K562 (cell line): Measurements from ENCODE around the gene UNC45A. TPM values are rescaled to one million over a fixed set of nuclear protein-coding genes. Genes with fewer than 3 reads are reported as not detected.

Experiments used
- E2F4 ChIP-seq: sonication (generic); formaldehyde crosslinking; IDR thresholded peaks from 2 replicates; pipeline ENCODE4 v1.8.0; 2022; ENCODE audit warnings: mild to moderate bottlenecking, low read depth, missing genetic modification reagents
- ESRRB ChIP-seq: fragments of 250-450 bp; sonication (Bioruptor Pico); IDR thresholded peaks from 2 replicates; pipeline ENCODE4 v1.5.0; 2020; ENCODE audit warnings: mild to moderate bottlenecking, moderate library complexity, borderline replicate concordance
- FOXA3 ChIP-seq, 2 experiments: fragments of 450-650 bp in 1 of 2; sonication (generic) in 1 of 2; formaldehyde crosslinking; IDR thresholded peaks in 1 of 2; conservative IDR thresholded peaks in 1 of 2; 2 replicates each; pipeline versions ENCODE4 v1.4.0 to v1.8.0; 2020 to 2022; ENCODE audit warnings: mild to moderate bottlenecking in 2 of 2, missing genetic modification reagents in 1 of 2
- RBM14 ChIP-seq: fragments of 200-400 bp; formaldehyde crosslinking; IDR thresholded peaks from 2 replicates; pipeline ENCODE4 v1.6.1; 2018; ENCODE audit warnings: low read depth, mild to moderate bottlenecking, low read length, moderate library complexity, borderline replicate concordance; ENCODE audit not compliant: insufficient read depth
- ZBTB40 ChIP-seq, 2 experiments: fragments of 450-650 bp in 1 of 2; sonication (generic) in 1 of 2; formaldehyde crosslinking in 1 of 2; IDR thresholded peaks; 2 replicates each; pipeline versions ENCODE4 v1.7.1 to v1.9.0; 2016 to 2022; ENCODE audit warnings: inconsistent platforms in 1 of 2, mild to moderate bottlenecking in 1 of 2, missing genetic modification reagents in 1 of 2
- ZNF175 ChIP-seq: fragments of 200-800 bp; sonication (Bioruptor generic); IDR thresholded peaks from 2 replicates; pipeline ENCODE4 v1.6.1; 2016; ENCODE audit warnings: low read depth, mild to moderate bottlenecking, missing genetic modification characterization, missing compliant biosample characterization
- polyA plus RNA-seq, 8 experiments: library from polyadenylated mRNA; depleted of rRNA in 4 of 8; stranded (reverse) in 5 of 8; unstranded in 3 of 8; fragments of >200 nt; fragmentation: Nextera tagmentation in 2 of 8; fragmentation: Illumina TruSeq in 1 of 8; extraction: Ambion mirVana in 2 of 8; extraction: Trizol in 1 of 8; gene quantifications; 2 replicates each; pipeline versions ENCODE4 v1.2.1 to v1.2.3, GENCODE V29; 2011 to 2014; ENCODE audit warnings: inconsistent platforms in 1 of 8, missing spikeins in 1 of 8
- total RNA-seq, 7 experiments: library from RNA; depleted of rRNA in 6 of 7; stranded (reverse); fragments of >200 nt in 6 of 7; fragmentation: Illumina TruSeq in 2 of 7; extraction: Trizol in 2 of 7; gene quantifications; 2 replicates each; pipeline versions ENCODE4 v1.2.1 to v1.2.3, GENCODE V29; 2011 to 2021; ENCODE audit warnings: low replicate concordance in 1 of 7

UNC45A gene
- total and polyA plus RNA-seq, 9 of the 15 experiments (the other 6 are each of a cell fraction or from before 2014, with no cell fraction given), result 22.4 to 79.3 (median 43.7) TPM

- TF ChIP-seq E2F4 (CRISPR knock-in tag), result peak; percentile 99
- no peak for TF ChIP-seq ESRRB
- peak; percentile 56; the same call in 1 of the 2 replicates for TF ChIP-seq ZNF175 (CRISPR knock-in tag)
- no peak for TF ChIP-seq RBM14
- TF ChIP-seq ZBTB40 (IDR thresholded peaks at IDR 0.05), result peak; percentile 40
- TF ChIP-seq ZBTB40 (CRISPR knock-in tag; IDR thresholded peaks at IDR 0.05), result no peak
- no peak for TF ChIP-seq FOXA3 (CRISPR knock-in tag; conservative IDR thresholded peaks at IDR 0.05 in 1 of 2, IDR thresholded peaks at IDR 0.05 in 1 of 2)
- TF ChIP-seq, all 486 proteins: peak for 206
These were observed 19.9 kb downstream of the UNC45A start, which contains the start of gene RCCD1 (continued) for GRCh38 chr15:90954712-90955623.
